Stimulated activated CD8-positive, alpha-beta memory T cell treated with anti-CD3 and anti-CD28 coated beads, Interleukin-15, amount 100 ng/mL, for 4 hours (primary cell): ENCODE results near the gene PNPLA3.

Experiments used
- DNase-seq, 2 donors: peaks; one replicate each; pipeline ENCODE4 v3.0.0-alpha.2; 2020; ENCODE audit warnings: low read depth in 2 of 2

Gene PNPLA3

DNA sequence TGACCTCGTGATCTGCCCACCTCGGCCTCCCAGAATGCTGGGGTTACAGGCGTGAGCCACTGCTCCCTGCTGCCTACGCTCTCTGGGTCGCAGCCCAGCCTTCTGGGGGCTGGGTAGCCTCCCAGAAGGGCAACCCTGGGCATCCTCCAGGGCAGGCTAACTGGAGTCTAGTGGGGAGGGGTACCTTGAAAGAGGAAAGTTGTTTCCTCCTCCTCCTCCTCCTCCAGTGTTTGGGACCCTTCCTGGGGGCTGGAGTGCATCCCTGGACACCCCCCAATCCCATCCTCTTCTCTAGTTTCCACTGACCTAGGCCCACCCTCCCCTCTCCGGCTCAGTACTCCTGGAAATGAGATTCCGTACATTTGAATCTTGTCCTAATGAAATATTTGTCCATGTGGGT, 1.3 kb downstream of the PNPLA3 start:
- no peak for DNase-seq

DNA sequence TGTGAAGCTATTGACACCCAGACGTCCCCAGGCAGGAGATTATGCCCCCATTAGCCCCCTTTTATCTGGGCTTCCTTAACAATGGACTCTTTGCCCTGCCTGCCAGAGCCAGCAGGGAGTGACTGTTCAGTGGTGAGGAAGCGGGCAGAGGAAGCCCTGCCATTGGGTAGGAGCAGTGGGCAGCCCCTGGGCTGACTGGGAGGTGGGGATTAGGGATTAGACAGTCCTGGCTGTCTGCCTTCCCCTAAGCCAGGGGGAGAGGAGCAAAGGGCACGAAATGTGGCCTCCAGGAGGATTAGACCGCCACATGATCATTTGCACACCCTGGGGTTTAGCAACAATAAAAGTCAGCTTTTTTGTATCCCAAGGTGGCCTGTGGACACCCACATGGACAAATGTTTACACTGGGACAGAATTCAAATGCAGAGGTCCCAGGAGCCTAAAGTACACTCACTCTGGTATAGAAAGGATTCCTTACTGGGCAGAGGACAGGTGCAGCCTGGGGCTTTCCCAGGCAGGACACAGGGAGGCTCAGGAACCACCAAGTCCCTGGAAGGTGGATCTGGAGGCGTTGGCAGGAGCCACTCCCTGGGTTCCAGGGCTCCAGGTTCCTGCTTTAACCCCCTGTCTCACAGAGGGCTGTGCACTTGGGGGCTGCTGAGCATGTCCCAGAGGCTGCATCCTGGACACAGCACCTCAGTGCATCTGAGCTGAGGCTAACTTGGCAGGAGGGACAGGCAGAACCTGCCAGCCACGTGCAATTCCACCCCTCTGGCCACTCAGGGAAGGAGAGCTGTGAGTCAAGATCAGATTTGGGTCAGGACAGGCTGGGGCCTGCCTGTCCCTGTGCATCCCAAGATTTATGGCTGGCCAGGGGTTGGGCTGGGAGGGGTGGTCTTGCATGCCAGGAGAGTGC, 2.1 kb downstream of the PNPLA3 start:
- DNase-seq: no peak

GRCh38 chr22:43926349-43926710, 2.7 kb downstream of the PNPLA3 start:
- no peak for DNase-seq

GRCh38 chr22:43928468-43928867, 4.9 kb downstream of the PNPLA3 start:
- DNase-seq: no peak

GRCh38 chr22:43928908-43929307, 5.3 kb downstream of the PNPLA3 start:
- DNase-seq: no peak

DNA sequence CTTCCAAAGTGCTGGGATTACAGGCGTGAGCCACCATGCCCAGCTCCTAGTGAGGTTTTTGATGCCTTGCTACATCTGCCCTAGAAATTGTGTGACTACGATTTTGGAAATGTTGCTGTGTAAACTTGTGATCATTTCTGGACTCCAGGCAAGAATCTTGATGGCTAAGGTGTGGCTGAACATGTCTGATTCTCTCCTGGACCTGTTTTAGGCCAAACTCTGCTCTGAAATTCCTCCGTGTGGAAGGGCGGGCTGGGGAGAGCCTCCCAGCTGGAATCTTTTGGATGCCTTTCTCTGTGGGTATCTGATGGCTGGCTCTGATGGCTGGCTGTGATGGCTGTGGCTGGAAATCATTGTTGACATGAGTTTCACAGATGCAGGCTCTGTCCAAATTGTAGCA, 8.2 kb downstream of the PNPLA3 start:
- no peak for DNase-seq

DNA sequence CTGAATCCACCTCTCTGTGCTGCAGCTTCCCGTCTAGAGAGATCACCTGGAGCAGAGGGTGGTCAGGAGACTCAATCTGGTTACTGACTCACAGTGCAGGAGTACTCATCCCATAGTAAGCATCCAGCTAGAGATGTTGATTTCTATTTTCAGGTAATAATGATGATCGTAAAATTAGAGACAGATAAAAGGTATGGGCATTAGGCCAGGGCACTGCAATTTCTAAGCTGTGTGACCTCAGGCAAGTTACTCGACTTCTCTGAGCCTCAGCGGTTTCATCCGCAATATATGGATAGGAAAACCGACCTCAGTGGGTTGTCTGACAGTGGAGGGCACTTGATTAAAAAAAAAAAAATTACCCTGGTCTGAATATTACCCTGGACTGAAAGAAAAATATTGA, 17.8 kb downstream of the PNPLA3 start:
- no peak for DNase-seq

GRCh38 chr22:43944670-43945430, 21.2 kb downstream of the PNPLA3 start:
- no peak for DNase-seq

GRCh38 chr22:43945632-43946383, 22.2 kb downstream of the PNPLA3 start:
- peak; percentile 30 to 32 for DNase-seq

- no peak for DNase-seq
Observed at GRCh38 chr22:43946384-43946667, 22.7 kb downstream of the PNPLA3 start.

DNA sequence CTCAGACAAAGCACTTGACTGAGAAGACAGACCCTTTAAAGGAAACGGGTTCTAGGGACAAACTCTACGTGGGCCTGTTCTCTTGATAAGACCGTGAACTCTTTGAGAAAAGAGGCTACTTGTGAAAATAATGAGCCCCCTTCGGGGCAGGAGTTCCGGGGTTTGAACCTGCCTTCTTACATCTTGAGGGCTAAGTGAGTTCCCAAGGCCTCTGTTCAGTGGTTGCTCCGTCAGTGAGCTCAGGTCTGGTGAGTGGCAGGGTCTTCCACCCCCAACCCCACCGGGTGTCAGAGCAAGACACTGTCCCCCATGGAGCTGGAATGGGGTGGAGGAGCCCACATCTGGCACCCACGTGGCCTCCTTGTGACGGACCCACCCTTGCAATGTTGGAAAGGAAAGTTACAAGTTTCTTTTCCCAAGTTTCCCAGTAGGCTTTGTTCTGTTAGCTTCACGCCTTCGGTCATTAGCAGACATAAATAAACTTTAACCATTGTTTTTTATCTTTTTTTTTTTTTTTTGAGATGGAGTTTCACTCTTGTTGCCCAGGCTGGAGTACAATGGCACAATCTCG, 25.3 kb downstream of the PNPLA3 start:
- no peak for DNase-seq

DNA sequence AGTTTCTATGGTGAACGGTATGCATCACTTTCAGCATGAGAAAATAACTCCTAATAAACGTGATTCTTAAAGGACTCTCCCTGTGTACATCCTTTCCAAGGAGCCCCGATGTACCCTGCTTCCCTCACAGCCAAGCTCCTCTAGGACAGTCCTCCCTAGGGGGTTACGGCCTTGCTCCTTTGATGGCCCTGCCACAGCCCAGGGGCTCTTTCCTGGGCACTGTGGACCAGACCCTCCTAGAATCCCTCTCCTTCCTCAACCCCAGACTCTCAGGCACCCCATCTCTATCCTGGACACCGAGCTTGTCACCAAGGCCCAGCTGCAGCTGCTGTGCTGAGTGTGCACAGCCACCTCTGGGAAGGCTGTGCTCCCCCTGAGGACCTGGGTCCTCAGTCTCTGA, 27.8 kb downstream of the PNPLA3 start:
- no peak for DNase-seq

DNA sequence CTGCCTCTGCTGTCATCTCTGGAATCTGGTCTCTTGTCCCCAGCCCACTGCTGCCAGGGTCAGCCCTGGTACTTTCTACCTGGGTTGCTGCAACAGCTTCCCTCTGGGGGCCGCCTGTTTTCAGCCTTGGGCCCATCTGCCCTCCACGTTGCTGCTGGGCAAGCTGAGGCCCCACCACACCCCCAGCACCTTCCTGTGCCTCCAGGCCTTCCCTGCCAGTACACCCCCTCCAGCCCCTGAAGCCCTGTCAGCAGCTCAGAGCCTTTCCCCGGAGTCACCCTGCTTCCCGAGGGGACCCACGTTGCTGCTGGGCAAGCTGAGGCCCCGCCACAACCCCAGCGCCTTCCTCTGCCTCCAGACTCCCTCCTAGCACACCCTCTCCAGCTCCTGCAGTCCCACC, 28.4 kb downstream of the PNPLA3 start:
- DNase-seq: no peak

DNA sequence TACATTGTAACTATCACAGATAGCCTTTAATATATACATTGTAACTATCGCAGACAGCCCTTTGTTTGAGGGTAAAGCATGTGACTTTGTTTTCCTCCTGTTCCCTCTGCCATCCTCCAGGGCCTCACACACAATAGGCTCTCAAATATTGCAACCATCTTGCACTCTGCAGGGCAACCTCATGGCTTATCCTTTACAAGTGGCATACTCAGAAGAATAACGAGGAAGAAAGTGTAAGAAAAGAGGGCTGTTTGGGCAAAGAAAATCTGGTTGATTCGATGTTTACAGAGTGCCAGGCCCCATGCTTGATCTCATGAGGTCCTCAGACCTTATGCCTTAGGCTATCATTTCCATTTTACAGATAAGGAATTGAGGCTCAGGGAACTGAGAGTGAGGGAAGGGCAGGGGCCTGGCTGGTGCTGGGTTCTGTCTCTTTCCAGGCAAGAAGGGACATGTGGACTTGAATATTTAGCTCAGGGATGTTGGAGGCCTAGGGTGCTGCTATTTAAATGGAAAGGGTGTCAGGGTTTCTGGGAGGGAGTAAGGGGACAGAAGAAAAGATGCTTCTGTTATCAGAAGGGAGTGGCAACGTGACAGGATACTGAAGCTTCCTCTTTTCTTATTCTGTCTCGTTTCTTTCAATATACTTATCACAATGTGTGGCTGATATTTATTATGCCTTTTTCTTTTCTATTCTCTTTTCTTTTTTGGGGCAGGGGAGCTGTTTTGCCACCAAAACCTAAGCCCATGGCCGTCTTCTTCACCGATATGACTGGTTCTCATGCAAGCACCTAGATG, 30.6 kb downstream of the PNPLA3 start:
- no peak for DNase-seq

DNA sequence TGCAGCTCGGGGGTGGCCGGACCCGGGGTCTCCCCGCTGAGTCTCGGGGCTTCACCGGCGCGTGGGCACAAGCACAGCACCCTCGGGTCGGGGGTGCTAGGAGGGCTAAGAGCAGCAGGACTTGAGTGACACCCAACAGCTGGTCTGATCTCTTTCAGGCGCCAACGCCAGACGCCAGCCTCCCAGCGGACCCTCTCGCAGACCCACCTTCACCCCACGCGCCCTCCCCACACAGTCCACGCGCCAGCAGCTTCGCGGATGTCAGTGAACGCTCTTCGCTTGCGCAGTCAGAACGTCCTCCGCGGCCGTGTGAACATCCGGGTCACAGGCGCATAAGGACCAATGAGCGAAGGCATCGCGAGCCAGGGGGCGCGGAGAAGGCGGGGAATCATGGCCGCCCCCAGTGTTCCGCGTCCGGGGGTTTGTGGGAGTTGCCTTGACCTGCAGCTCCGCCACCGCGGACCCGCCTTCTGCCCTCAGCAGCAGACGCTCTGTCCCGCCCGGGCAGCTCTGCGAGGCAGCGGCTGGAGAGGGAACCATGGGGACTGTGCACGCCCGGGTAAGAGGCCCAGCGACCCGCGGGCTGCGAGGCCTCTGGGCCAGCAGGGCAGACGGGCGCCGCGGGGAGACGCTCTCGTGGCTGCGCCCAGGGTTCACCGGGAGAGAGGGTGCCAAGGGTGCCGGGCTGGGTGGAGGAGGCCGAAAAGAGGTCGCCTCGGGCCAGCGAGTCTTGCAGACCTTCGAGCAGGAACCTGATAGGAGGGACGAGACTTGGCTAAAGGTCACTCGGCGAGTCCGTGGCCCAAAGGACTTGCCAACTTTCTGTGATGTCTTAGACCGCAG, 31.7 kb downstream of the PNPLA3 start, which contains the start of gene SAMM50:
Gene SAMM50 (plus strand): TSS at position 403 of the 843 bp plus-strand sequence. CDS start 136 bp downstream, at position 539.
- peak; percentile 84 to 85 for DNase-seq

DNA sequence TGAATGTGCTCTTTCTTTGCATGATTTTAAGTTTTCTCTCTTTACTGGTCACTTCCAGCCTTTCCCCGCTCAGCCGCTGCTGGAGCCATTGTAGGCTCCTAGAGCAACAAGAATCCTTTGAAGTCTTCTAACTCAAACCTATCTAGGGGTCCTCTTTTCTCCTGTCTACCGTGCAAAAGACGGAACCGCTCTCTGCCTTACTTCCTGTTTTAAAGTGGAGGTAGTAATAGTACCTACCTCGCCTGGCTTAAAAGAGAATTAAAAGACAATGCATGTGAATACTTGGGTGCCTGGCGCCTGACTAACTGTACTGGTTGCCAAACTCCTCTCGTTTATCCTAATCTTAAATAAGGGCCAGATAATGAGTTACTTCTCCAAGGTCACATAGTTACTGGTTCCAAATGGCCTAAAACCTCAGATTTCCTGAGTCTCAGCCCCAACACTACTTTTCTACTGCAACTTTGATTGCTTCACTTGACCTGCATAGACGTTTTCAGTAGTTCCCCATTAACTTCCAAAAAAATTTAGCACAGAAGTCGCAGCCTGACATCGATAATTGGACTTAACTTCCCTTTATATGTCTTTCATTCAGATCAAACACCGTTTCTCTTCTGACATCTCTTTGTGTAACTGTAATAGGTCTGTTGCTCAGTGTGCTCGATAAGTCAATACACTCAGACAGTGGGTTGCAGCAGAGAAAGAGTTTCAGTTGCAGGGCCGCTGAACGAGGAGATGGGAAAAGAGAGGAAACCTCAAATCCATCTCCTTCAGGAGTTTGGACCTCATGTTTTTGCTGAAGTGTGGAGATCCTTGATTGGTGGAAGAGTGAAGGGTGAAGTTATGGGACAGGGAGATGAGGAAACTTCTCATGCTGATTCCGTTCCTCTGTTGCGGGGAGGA, 32.5 kb downstream of the PNPLA3 start:
- no peak for DNase-seq

DNA sequence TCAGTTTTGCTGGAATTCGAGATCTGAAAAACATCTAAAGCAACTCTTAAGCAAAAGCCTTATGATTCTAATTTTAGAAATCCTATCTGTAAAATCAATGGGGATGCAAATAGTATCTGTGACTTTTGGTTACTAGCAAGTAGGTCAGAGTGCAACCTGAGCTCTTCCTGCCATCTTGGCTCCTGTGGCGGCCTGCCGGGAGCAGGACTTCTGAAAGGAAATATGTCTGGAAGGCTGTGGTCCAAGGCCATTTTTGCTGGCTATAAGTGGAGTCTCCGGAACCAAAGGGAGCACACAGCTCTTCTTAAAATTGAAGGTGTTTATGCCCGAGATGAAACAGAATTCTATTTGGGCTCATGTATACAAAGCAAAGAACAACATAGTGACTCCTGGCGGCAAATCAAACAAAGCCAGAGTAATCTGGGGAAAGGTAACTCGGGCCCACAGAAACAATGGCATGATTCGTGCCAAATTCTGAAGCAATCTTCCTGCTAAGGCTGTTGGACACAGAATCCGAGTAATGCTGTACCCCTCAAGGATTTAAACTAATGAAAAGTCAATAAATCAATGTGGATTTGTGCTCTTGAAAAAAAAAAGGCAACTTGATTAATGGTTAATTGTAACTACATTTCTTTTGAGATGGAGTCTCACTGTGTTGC, 33.3 kb downstream of the PNPLA3 start:
- no peak for DNase-seq

- no peak for DNase-seq
Observed at GRCh38 chr22:43957871-43958270, 34.3 kb downstream of the PNPLA3 start.
